ENCODE data around the gene NOTCH3. TPM values are rescaled to one million over a fixed set of nuclear protein-coding genes. Genes with fewer than 3 reads are reported as not detected.

Gene NOTCH3
- total RNA-seq, 1 experiment from 2014 or later: 21.5 TPM

- Histone ChIP-seq H3K9ac (ENCODE audit: low read length) (no peak overlapping the region), H3K9me3 (ENCODE audit: low read length) (no peaks in the 10 kb centered on the region), H3K79me2 (ENCODE audit: low read length) (peaks cover 41% of the 10 kb centered on the region), H3K9me2 (replicated peaks; ENCODE audit: low read length) (no peaks in the 10 kb centered on the region), H3K4me3 (ENCODE audit: low read length) (no peak overlapping the region), H3K4me1 (ENCODE audit: insufficient read depth, low read length) (peaks cover 30% of the 10 kb centered on the region), H3K27me3 (ENCODE audit: low read length) (no peaks in the 10 kb centered on the region), H2AFZ (ENCODE audit: low read length) (no peak overlapping the region), H3K27ac (ENCODE audit: low read length) (no peak overlapping the region), H3K4me2 (ENCODE audit: low read length) (no peak overlapping the region), H4K20me1 (ENCODE audit: low read length) (peaks cover 11% of the 10 kb centered on the region), H3K36me3 (ENCODE audit: low read depth, low read length) (peaks cover 31% of the 10 kb centered on the region), H3F3A (ENCODE audit: low read length, unreplicated experiment) (no peaks in the 10 kb centered on the region)
- ATAC-seq (no peak), DNase-seq (no peak)
- no TSS peak for BruUV-seq (replicated peaks)
- TF ChIP-seq CTCF (conservative IDR thresholded peaks at IDR 0.05; ENCODE audit: low read depth, low read length) (no peak), EZH2 (IDR thresholded peaks at IDR 0.05; ENCODE audit: low read length, unreplicated experiment) (no peak), EZH2phosphoT487 (IDR thresholded peaks at IDR 0.05; ENCODE audit: borderline replicate concordance, low read length) (no peak)
- POLR2A ChIA-PET (ENCODE audit: unreplicated experiment): no interaction called here
- intact Hi-C loops (cut with micrococcal nuclease): loop anchor here (5.0 kb wide), 1 partner anchor 65 kb away; no protein-coding TSS in a partner anchor
- CTCF ChIA-PET: no interaction called here
Observed at GRCh38 chr19:15247107-15248014, 46.6 kb upstream of the NOTCH3 start.

- Histone ChIP-seq H3K36me3 (ENCODE audit: low read depth, low read length) (peaks cover 26% of the 10 kb centered on the region), H3K9me3 (ENCODE audit: low read length) (no peaks in the 10 kb centered on the region), H3K27ac (ENCODE audit: low read length) (no peak overlapping the region), H3K9ac (ENCODE audit: low read length) (no peak overlapping the region), H4K20me1 (ENCODE audit: low read length) (peaks cover 11% of the 10 kb centered on the region), H3F3A (ENCODE audit: low read length, unreplicated experiment) (no peaks in the 10 kb centered on the region), H3K9me2 (replicated peaks; ENCODE audit: low read length) (no peaks in the 10 kb centered on the region), H3K4me2 (ENCODE audit: low read length) (no peak overlapping the region), H3K4me3 (ENCODE audit: low read length) (no peak overlapping the region), H2AFZ (ENCODE audit: low read length) (no peak overlapping the region), H3K79me2 (ENCODE audit: low read length) (peaks cover 35% of the 10 kb centered on the region), H3K4me1 (ENCODE audit: insufficient read depth, low read length) (peaks cover 25% of the 10 kb centered on the region), H3K27me3 (ENCODE audit: low read length) (no peaks in the 10 kb centered on the region)
- TF ChIP-seq EZH2 (IDR thresholded peaks at IDR 0.05; ENCODE audit: low read length, unreplicated experiment): no peak
- no peak for TF ChIP-seq EZH2phosphoT487 (IDR thresholded peaks at IDR 0.05; ENCODE audit: borderline replicate concordance, low read length)
- no peak for TF ChIP-seq CTCF (conservative IDR thresholded peaks at IDR 0.05; ENCODE audit: low read depth, low read length)
- intact Hi-C loops (cut with micrococcal nuclease): loop anchor here (5.0 kb wide), 1 partner anchor 64 kb away; no protein-coding TSS in a partner anchor
- DNase-seq: no peak
- no peak for ATAC-seq
- CTCF ChIA-PET: no interaction called here
- BruUV-seq (replicated peaks): no TSS peak
- POLR2A ChIA-PET (ENCODE audit: unreplicated experiment): no interaction called here
Observed at GRCh38 chr19:15246198-15246481, 45.3 kb upstream of the NOTCH3 start.

Measured in PC-3 (cell line).